Endothelial cell of umbilical vein (primary cell): ENCODE data around the gene HPCAL4.

Experiments
- CTCF ChIP-seq, 2 donors: IDR thresholded peaks; 1 replicate in 1 of 2; 2 replicates in 1 of 2; pipeline ENCODE4 v1.5.1; 2011; ENCODE audit warnings: low read length in 2 of 2, mild to moderate bottlenecking in 2 of 2, moderate library complexity in 2 of 2, control low read depth in 1 of 2, inconsistent platforms in 1 of 2, low read depth in 1 of 2; ENCODE audit not compliant: insufficient read depth in 1 of 2; ENCODE audit errors: extremely low read depth in 1 of 2
- EZH2 ChIP-seq: IDR thresholded peaks from 2 replicates; pipeline ENCODE4 v1.6.1; 2012; ENCODE audit warnings: borderline replicate concordance, low read depth, mild to moderate bottlenecking, moderate library complexity, low read length, inconsistent platforms; ENCODE audit not compliant: severe bottlenecking
- FOS ChIP-seq: IDR thresholded peaks from 2 replicates; pipeline ENCODE4 v1.6.1; 2011; ENCODE audit warnings: mild to moderate bottlenecking, low read length, moderate library complexity, borderline replicate concordance; ENCODE audit not compliant: insufficient read depth
- GATA2 ChIP-seq: IDR thresholded peaks from 2 replicates; pipeline ENCODE4 v1.7.0; 2011; ENCODE audit warnings: low read depth, mild to moderate bottlenecking, moderate library complexity, mixed read lengths, low read length; ENCODE audit not compliant: insufficient read length, insufficient read depth
- JUN ChIP-seq: IDR thresholded peaks from 2 replicates; pipeline ENCODE4 v1.6.1; 2011; ENCODE audit warnings: borderline replicate concordance, low read depth; ENCODE audit not compliant: insufficient read length, insufficient read depth
- MYC ChIP-seq: IDR thresholded peaks from one replicate; pipeline ENCODE4 v1.6.1; 2011; ENCODE audit warnings: mild to moderate bottlenecking, low read depth, low read length
- POLR2A ChIP-seq: IDR thresholded peaks from 2 replicates; pipeline ENCODE4 v1.6.1; 2012; ENCODE audit warnings: low read depth, mild to moderate bottlenecking, control low read depth, low read length
- POLR2AphosphoS5 ChIP-seq: IDR thresholded peaks from 2 replicates; pipeline ENCODE4 v1.6.1; 2012; ENCODE audit warnings: low read depth, mild to moderate bottlenecking, control low read depth, low read length, moderate library complexity; ENCODE audit not compliant: insufficient read depth
- TF ChIP-seq, protein P1 (sequence below): IDR thresholded peaks from 2 replicates; pipeline ENCODE4 v1.6.1; 2011; ENCODE audit not compliant: insufficient read depth, insufficient read length

DNA sequence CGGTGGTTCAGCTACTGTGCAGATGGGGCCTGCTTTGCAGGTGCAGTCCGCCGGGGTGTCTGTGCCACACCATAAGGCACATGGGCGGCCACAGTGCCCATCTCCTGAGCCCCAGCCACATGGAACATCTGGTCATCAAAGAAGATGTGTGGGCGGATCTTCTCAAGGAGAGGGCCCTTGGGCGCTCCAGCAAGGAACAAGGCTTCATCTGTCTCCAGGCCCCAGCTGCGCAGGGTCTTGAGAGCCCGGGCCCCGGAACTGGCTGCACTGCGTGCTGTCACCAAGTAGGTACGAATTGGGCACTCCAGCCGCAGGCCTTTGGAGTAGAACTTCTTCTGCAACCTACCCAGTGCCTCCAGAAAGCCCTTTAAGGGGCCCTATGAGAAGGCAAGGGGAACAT lies 32.1 kb downstream of the HPCAL4 start:
- TF ChIP-seq POLR2A (no peak), CTCF (IDR thresholded peaks at IDR 0.05; ENCODE audit: extremely low read depth in 1 of 2, insufficient read depth in 1 of 2, low read depth in 1 of 2, low read length in 2 of 2) (no peak), EZH2 (no peak), POLR2AphosphoS5 (no peak), JUN (no peak), MYC (no peak), GATA2 (no peak), FOS (no peak)
- TF ChIP-seq, protein P1, sequence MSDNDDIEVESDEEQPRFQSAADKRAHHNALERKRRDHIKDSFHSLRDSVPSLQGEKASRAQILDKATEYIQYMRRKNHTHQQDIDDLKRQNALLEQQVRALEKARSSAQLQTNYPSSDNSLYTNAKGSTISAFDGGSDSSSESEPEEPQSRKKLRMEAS, result no peak
